Dendritic cell treated with granulocyte-macrophage colony-stimulating factor and Interleukin-4, amounts not matched to agents 40 ng/mL and 50 ng/mL, for 4 days (primary cell): Measurements from ENCODE around the gene ARHGEF7.

Source experiments
- H3K27ac Mint-ChIP-seq: one replicate; pipeline ENCODE4 v1.8.0; 2022; ENCODE audit warnings: mild to moderate bottlenecking, mixed read lengths
- H3K27me3 Mint-ChIP-seq: one replicate; pipeline ENCODE4 v1.8.0; 2022; ENCODE audit warnings: mild to moderate bottlenecking, mixed read lengths
- H3K36me3 Mint-ChIP-seq: one replicate; pipeline ENCODE4 v1.8.0; 2022; ENCODE audit warnings: low read depth, mixed read lengths
- H3K4me1 Mint-ChIP-seq: one replicate; pipeline ENCODE4 v1.8.0; 2022; ENCODE audit warnings: low read depth, mixed read lengths
- H3K4me3 Mint-ChIP-seq: one replicate; pipeline ENCODE4 v1.8.0; 2022; ENCODE audit warnings: mild to moderate bottlenecking, moderate library complexity, mixed read lengths
- H3K9me3 Mint-ChIP-seq: one replicate; pipeline ENCODE4 v1.8.0; 2022; ENCODE audit warnings: mixed read lengths
- intact Hi-C: fragments of 100-400 bp; cut with micrococcal nuclease; formaldehyde crosslinking; loops from one replicate; pipeline ENCODE4 v1.15.0; 2022

The ARHGEF7 gene

DNA sequence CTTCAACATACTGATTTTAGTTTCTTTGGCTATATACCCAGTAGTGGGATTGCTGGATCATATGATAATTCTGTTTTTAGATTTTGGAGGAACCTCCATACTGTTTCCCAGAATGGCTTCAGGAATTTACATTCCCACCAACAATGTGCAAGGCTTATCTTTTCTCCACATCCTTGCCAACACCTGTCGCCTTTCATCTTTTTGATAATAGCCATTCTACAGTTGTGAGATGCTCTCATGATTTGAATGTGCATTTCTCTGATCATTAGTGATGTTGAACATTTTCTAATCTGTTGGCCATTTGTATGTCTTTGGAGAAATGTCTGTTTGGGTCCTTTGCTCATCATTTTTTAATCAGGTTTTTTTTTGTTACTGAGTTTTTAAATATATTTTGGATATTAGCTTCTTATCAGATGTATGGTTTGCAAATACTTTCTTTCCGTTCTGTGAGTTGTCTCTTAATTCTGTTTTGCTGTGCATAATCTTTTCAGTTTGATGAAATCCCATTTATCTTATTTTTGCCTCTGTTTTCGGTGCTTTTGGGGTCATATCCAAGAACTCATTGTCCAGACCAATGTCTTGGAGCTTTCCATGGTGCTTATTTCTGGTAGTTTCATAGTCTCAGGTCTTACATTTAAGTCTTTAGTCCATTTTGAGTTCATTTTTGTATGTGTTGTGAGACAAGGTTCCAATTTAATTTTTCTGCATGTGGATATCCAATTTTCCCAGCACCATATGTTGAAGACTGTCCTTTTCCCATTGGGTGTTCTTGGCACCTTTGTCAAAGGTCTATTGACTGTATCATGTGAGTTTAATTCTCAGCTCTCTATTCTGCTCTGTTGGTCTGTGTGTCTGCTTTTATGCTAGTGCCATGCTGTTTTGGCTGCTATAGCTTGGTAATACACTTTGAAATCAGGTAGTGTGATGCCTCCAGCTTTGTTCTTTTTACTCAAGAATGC lies 44.5 kb downstream of the ARHGEF7 start:
- no peak overlapping the region for H3K4me3 Mint-ChIP-seq
- peaks cover 51% of the 10 kb centered on the region for H3K4me1 Mint-ChIP-seq
- H3K27ac Mint-ChIP-seq, result no peak overlapping the region

DNA sequence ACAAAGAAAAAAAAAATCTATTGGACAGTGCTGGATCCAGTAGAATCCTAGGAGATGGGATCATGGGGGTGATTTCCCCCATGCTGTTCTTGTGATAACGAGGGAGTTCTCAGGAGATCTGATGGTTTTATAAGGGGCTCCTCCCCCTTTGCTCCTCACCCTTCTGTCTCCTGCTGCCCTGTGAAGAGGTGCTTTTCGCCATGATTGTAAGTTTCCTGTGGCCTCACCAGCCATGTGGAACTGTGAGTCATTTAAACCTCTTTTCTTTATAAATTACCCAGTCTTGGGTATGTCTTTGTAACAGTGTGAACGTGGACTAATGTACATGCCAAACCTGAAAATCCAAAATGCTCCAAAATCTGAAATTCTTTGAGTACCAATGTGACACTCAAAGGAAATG lies 45.5 kb downstream of the ARHGEF7 start:
- Mint-ChIP-seq H3K9me3 (peaks cover 8% of the 10 kb centered on the region), H3K27ac (no peak overlapping the region), H3K27me3 (no peaks in the 10 kb centered on the region), H3K36me3 (peaks cover 42% of the 10 kb centered on the region), H3K4me3 (no peak overlapping the region), H3K4me1 (peaks cover 55% of the 10 kb centered on the region)
- intact Hi-C loops, result loop anchor here (5.0 kb wide), 1 partner anchor 42 kb away; no protein-coding TSS in a partner anchor

More for the DNA sequence above, 44.5 kb downstream of the ARHGEF7 start:
- intact Hi-C loops, result loop anchor here (5.0 kb wide), 1 partner anchor 43 kb away; no protein-coding TSS in a partner anchor
- Mint-ChIP-seq H3K9me3 (peaks cover 8% of the 10 kb centered on the region), H3K36me3 (peaks cover 37% of the 10 kb centered on the region), H3K27me3 (no peaks in the 10 kb centered on the region)

DNA sequence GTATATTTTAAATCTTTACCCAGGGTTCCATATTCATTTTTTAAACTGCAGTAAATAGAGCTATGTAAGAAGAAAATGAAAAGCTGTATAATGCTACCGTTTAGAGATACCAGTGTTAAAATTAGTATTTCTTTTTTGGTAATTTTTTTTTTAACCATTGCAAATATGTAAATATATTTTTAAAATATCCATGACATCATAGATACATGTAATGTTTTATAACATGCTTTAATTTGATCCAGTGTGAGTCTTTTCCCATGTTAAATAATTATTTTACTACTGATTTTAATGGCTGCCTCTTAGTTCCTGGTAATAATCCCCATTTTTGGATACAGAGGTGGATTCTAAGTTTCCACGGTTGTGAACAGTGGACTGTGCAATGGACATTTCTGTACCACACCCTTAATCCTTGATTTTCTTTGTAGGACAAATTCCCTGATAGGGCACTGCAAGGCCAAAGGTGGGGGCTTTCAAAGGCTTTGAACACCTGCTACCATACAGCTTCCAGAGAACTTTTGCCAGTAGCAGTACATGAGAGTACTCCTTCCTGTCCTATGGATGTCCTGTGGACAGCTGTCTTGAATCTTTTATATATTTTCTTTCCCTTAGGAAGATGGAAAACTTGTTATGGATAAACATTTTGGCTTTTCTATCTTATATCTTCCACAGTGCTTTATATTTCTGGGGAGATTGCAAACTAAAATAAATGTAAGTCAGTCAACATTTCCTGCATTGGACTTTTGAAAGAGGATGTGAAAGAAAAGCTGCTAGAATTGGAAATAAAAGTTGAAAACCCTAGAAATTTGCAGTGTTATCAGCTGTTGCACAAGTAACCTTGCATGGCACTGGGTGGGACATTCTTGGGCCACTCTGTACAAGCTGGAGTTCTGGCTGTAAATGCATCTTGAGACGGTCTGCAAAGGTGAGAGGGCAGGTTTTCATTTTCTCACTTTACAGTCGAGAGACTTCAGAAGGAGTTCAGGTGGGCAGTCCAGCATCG lies 46.8 kb downstream of the ARHGEF7 start:
- peaks cover 54% of the 10 kb centered on the region for H3K36me3 Mint-ChIP-seq
- intact Hi-C loops, result loop anchor here (5.0 kb wide), 1 partner anchor 40 kb away; no protein-coding TSS in a partner anchor

DNA sequence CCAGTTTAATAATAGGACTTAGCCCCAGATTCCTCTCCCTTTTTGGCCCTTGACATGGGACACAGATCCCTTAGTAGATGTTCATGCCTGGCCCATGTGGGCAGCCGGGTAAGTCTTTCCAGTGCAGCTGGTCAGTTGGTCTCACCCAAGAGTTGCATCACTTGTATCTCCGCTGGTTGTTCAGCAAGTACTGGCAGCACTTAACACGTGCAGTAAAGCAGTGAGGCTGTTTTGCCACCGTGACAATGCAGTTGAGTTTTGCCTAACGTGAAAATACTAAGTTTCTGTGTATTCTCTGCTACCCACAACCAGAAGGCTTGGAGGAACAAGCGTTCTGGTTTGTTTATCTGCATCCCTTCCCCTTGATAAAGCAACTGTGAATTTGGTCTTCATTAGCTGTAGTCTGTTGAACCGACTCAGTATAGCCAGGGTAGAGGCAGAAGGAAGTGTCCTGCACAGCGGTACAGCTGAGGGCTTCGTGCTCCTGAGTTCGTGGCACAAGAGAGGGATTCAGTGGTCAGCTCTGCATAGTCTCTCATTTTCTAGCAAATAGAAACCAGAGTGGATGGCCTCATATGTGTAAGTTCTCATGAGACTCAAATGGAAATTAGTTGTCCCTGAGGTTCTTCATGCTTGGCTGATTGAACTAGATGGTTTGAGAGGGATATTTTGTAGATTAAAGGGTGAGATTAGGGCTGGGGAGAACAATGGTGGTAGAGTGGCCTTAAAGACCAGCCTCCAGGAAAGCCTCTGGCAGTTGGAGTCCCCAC lies 50.3 kb downstream of the ARHGEF7 start:
- intact Hi-C loops, result no loop called here
- peaks cover 60% of the 10 kb centered on the region for H3K36me3 Mint-ChIP-seq
- no peak overlapping the region for H3K27ac Mint-ChIP-seq
- peaks cover 47% of the 10 kb centered on the region for H3K4me1 Mint-ChIP-seq
- peaks cover 17% of the 10 kb centered on the region for H3K9me3 Mint-ChIP-seq
- H3K4me3 Mint-ChIP-seq, result no peak overlapping the region
- H3K27me3 Mint-ChIP-seq, result no peaks in the 10 kb centered on the region

More for the DNA sequence above, 46.8 kb downstream of the ARHGEF7 start:
- H3K27ac Mint-ChIP-seq, result peak overlapping the region; percentile 54
- peaks cover 8% of the 10 kb centered on the region for H3K9me3 Mint-ChIP-seq
- no peak overlapping the region for H3K4me3 Mint-ChIP-seq
- peaks cover 62% of the 10 kb centered on the region for H3K4me1 Mint-ChIP-seq
- H3K27me3 Mint-ChIP-seq, result no peaks in the 10 kb centered on the region

DNA sequence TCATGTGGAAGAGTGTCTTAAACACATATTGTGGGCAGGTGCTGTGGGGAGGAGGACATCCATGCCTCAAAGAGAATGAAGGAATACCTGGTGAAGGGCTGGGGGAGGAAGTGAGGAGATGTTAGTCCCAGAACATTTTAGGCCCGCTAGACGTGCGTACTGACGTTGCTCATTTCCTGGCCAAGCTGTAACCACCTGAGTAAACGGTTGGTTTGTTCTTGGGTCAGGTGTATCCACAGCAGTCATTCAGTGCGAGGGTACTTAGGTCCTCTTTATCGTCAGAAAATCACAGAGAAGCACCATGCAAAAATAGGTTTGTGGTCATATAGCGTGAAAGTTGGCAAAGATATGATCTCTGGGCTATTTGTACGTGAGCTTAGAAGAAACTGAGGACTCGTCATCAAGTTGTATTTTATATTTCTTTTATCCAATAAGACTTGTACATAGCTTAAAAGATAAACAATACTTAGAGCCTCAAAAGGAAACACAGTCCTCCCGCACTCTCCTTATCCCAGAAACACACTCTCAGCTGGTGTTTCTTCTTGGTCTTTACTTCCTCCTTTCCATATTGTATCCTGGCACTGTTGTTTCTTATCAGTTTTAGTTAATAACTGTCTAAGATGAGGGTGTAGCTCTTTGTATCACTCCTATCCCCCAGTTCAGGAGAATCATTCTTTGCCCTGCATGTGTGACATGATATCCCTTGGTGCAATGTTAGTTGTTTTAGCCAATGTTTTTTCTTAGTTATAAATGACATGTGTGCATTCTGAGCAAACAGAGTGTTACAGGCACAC lies 52.0 kb downstream of the ARHGEF7 start:
- intact Hi-C loops, result no loop called here
- no peak overlapping the region for H3K4me3 Mint-ChIP-seq
- peaks cover 50% of the 10 kb centered on the region for H3K36me3 Mint-ChIP-seq

DNA sequence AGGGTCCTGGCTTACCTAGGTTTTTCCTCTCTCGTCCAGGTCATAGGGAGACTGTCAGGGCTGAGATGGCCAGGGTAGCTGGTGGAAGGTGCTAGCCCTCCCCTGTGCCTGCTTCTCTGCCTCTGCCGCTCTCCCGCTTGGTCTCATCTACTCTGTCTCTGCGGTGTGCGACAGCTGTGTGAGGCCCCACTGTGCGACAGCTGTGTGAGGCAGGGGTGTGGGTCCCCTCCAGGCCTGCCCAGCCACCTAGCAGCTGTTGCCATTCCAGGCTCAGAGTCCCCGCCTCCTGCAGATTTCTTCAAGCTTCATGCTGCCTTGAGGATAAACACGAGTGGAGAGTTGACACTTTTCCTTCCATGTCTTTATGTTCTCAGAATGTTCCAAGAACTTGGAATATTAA lies 53.0 kb downstream of the ARHGEF7 start:
- H3K4me3 Mint-ChIP-seq, result no peak overlapping the region
- intact Hi-C loops, result no loop called here
- H3K9me3 Mint-ChIP-seq, result peaks cover 13% of the 10 kb centered on the region
- H3K27ac Mint-ChIP-seq, result no peak overlapping the region
- H3K27me3 Mint-ChIP-seq, result no peaks in the 10 kb centered on the region
- peaks cover 29% of the 10 kb centered on the region for H3K4me1 Mint-ChIP-seq
- H3K36me3 Mint-ChIP-seq, result peaks cover 60% of the 10 kb centered on the region

More for the DNA sequence above, 52.0 kb downstream of the ARHGEF7 start:
- Mint-ChIP-seq H3K9me3 (peaks cover 13% of the 10 kb centered on the region), H3K4me1 (peaks cover 39% of the 10 kb centered on the region), H3K27ac (no peak overlapping the region), H3K27me3 (no peaks in the 10 kb centered on the region)

DNA sequence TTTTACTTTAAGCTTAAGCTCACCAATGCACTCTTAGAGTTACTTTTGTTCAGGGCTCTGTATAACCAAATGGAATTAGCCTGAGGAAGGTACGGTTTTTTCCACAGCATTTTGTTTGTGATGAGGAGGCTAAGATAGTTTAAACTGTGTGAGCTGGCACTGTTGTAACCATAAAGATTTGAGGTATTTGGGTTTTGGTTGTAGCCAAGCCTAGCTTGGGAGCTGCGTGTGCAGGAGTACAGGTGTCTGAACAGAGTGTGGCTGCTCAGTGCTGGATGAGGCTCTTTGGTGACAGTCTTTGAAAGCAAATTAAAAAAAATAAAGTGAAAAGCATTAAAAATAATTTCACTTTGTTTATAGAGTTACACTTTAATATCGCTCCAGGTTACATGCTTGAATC lies 56.0 kb downstream of the ARHGEF7 start:
- Mint-ChIP-seq H3K9me3 (peaks cover 35% of the 10 kb centered on the region), H3K27ac (no peak overlapping the region), H3K27me3 (no peaks in the 10 kb centered on the region), H3K4me3 (no peak overlapping the region), H3K4me1 (peaks cover 17% of the 10 kb centered on the region), H3K36me3 (peaks cover 70% of the 10 kb centered on the region)
- intact Hi-C loops, result no loop called here

DNA sequence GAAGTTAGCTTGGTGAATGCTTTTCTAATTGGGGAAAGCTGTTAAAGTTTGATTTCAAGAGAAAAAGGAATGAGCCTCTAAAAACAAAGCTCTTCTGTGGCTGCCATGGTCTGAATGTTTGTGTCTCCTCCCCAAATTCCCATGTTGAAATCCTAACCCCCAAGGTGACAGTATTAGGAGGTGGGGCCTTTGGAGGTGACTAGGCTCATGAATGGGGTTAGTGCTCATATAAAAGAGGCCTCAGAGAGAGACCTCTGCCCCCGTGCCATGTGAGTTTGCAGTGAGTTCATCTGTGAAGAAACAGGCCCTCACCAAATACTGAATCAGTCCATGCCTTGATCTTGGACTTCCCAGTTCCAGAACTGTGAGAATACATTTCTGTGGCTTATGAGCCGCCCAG lies 56.5 kb downstream of the ARHGEF7 start:
- peaks cover 70% of the 10 kb centered on the region for H3K36me3 Mint-ChIP-seq
- H3K27me3 Mint-ChIP-seq, result no peaks in the 10 kb centered on the region

DNA sequence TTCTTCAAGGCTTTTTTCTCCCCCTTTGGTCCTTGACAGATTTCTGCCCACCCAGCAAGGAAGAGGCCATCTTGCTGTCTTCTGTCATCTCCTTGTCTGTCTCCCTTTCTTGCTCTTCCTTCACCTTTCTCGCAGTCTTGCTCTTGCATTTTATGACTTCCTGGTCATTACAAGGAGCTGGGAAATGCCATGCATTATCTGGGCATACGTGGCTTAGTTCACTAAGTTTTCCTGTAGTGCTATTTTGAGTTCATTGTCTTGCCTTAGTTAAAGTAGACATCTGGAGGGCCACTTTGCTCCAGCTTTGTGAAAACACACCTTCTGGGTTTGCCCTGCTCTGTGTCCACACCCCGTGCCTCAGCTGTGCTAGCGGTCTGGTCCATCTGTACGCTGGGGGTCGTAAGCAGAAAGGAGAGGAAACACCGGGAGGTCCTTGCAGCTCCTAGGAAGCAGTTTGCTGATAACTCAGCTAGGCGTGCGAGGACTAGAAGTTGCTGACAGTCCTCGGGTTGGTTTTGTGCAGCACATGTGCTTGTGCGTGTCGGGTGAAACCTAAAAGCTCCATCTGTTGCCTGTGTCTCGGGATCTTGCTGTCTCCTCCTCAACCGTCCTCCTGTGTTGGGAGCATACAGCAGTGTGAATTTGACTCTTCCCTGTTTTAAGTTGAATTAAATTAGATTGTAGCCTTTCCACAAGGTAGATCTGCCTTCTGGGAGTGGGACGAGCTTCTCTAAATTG lies 59.4 kb downstream of the ARHGEF7 start:
- Mint-ChIP-seq H3K36me3 (peaks cover 69% of the 10 kb centered on the region), H3K4me3 (no peak overlapping the region), H3K9me3 (peaks cover 23% of the 10 kb centered on the region), H3K4me1 (peaks cover 39% of the 10 kb centered on the region), H3K27ac (no peak overlapping the region), H3K27me3 (no peaks in the 10 kb centered on the region)
- intact Hi-C loops, result no loop called here

More for the DNA sequence above, 56.5 kb downstream of the ARHGEF7 start:
- intact Hi-C loops, result no loop called here
- peaks cover 17% of the 10 kb centered on the region for H3K4me1 Mint-ChIP-seq
- H3K27ac Mint-ChIP-seq, result no peak overlapping the region
- H3K9me3 Mint-ChIP-seq, result peaks cover 35% of the 10 kb centered on the region
- H3K4me3 Mint-ChIP-seq, result no peak overlapping the region

DNA sequence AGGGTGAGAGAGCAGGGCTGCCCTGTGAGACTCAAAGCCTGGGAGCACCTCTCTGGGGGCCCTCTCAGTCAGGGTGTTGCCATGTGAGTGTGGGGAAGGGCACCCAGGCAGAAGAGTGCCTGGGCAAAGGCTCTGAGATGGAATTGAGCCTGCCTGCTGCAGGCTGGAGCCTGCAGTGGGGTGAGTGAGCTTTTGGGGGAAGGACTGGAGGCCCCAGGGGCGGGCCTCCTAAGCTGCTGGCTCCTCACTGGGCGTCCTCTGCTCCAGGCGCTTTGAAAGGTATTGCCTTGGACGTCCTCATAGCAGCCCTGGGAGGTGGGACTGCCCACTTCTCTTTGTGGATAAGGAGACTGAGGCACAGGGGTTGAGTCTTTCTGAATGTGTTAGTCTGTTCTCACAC lies 60.3 kb downstream of the ARHGEF7 start:
- H3K27me3 Mint-ChIP-seq, result no peaks in the 10 kb centered on the region
- peaks cover 65% of the 10 kb centered on the region for H3K36me3 Mint-ChIP-seq
- no peak overlapping the region for H3K4me3 Mint-ChIP-seq
- no peak overlapping the region for H3K27ac Mint-ChIP-seq
- peaks cover 23% of the 10 kb centered on the region for H3K9me3 Mint-ChIP-seq
- intact Hi-C loops, result no loop called here
- H3K4me1 Mint-ChIP-seq, result peaks cover 47% of the 10 kb centered on the region

DNA sequence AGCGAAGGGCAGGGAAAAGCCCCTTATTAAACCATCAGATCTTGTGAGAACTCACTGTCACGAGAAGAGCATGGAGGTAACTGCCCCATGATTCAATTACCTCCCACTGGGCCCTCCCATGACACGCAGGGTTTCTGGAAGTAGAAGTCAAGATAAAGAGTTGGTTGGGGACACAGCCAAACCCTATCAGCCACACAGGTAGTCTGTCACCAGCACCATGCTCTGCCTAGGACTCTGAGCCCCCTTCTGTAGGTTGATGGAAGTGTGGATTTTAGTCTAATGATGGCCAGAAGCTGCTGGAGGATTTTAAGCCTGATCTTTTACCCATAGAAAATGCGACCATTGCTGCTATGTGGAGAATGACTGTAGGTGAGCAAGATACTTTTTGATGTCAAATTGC lies 60.8 kb downstream of the ARHGEF7 start:
- H3K27ac Mint-ChIP-seq, result no peak overlapping the region
- peaks cover 65% of the 10 kb centered on the region for H3K36me3 Mint-ChIP-seq
- no peaks in the 10 kb centered on the region for H3K27me3 Mint-ChIP-seq
- peaks cover 45% of the 10 kb centered on the region for H3K4me1 Mint-ChIP-seq
- intact Hi-C loops, result no loop called here
- no peak overlapping the region for H3K4me3 Mint-ChIP-seq
- H3K9me3 Mint-ChIP-seq, result peaks cover 23% of the 10 kb centered on the region

DNA sequence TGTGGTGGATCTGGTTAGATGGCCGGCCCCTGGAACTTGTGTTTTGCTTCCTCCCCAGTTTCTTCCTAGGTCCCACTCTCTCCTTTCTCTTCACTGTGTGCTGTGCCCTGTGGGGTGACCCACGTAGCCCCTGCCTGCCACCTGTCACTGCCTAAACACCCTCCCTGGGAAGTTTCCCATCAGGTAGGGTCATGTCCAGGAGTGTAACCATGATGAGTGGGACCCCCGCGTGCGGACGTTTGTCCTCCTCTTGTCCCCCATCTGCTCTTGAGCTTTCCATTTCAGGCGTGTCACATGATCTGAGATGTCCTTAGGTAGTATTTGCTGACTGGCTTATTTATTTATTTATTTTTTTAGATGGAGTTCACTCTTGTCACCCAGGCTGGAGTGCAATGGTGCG lies 61.3 kb downstream of the ARHGEF7 start:
- peaks cover 49% of the 10 kb centered on the region for H3K4me1 Mint-ChIP-seq

More for the DNA sequence above, 61.3 kb downstream of the ARHGEF7 start:
- H3K4me3 Mint-ChIP-seq, result no peak overlapping the region
- intact Hi-C loops, result no loop called here
- peaks cover 23% of the 10 kb centered on the region for H3K9me3 Mint-ChIP-seq
- no peak overlapping the region for H3K27ac Mint-ChIP-seq
- no peaks in the 10 kb centered on the region for H3K27me3 Mint-ChIP-seq
- H3K36me3 Mint-ChIP-seq, result peaks cover 67% of the 10 kb centered on the region
